Activated CD8-positive, alpha-beta memory T cell treated with anti-CD3 and anti-CD28 coated beads for 48 hours (primary cell): Measurements from ENCODE around the gene MYO5B.
"Not testable (repeated sequence)": the region's sequence is repeated elsewhere in the genome, so short reads cannot be mapped to it uniquely, and the experiment has no call there.

Source experiments
- DNase-seq, 3 experiments: peaks; one replicate each; pipeline ENCODE4 v3.0.0-alpha.2; 2020; ENCODE audit warnings: low read depth in 2 of 3, low spot score in 2 of 3

Gene MYO5B

GRCh38 chr18:50105027-50105426 lies 89.9 kb downstream of the MYO5B start:
- DNase-seq, result no peak

GRCh38 chr18:50104421-50104820 lies 90.5 kb downstream of the MYO5B start:
- DNase-seq, result no peak

- no peak for DNase-seq
Observed at GRCh38 chr18:50099725-50100407, 95.1 kb downstream of the MYO5B start.

GRCh38 chr18:50097702-50098101 lies 97.2 kb downstream of the MYO5B start:
- no peak for DNase-seq

- DNase-seq, result no peak
Observed at GRCh38 chr18:50096766-50097435, 98.0 kb downstream of the MYO5B start.

- not testable (repeated sequence) for DNase-seq
Observed at GRCh38 chr18:50094786-50095185, 100.2 kb downstream of the MYO5B start.

- no peak for DNase-seq
Observed at GRCh38 chr18:50094221-50094773, 100.7 kb downstream of the MYO5B start.

- no peak for DNase-seq
Observed at GRCh38 chr18:50093366-50094064, 101.4 kb downstream of the MYO5B start.

GRCh38 chr18:50092245-50092805 lies 102.6 kb downstream of the MYO5B start:
- DNase-seq, result no peak

GRCh38 chr18:50091509-50092244 lies 103.3 kb downstream of the MYO5B start:
- DNase-seq, result no peak

- DNase-seq, result no peak
Observed at GRCh38 chr18:50090370-50091312, 104.3 kb downstream of the MYO5B start.

GRCh38 chr18:50089702-50090101 lies 105.2 kb downstream of the MYO5B start:
- DNase-seq, result no peak

- DNase-seq, result no peak
Observed at GRCh38 chr18:50083708-50084107, 111.2 kb downstream of the MYO5B start.

GRCh38 chr18:50080932-50081560 lies 113.9 kb downstream of the MYO5B start:
- DNase-seq, result no peak

GRCh38 chr18:50080316-50080715 lies 114.6 kb downstream of the MYO5B start:
- no peak for DNase-seq

- no peak for DNase-seq
Observed at GRCh38 chr18:50079571-50080295, 115.2 kb downstream of the MYO5B start.

- DNase-seq, result no peak
Observed at GRCh38 chr18:50076277-50076676, 118.7 kb downstream of the MYO5B start.

- no peak for DNase-seq
Observed at GRCh38 chr18:50075772-50076171, 119.2 kb downstream of the MYO5B start.

- no peak for DNase-seq
Observed at GRCh38 chr18:50074404-50074803, 120.5 kb downstream of the MYO5B start.
